ENCODE data around the gene FHL2.

FHL2 gene

GRCh38 chr2:105410554-105410953, 11.7 kb upstream of the FHL2 start:
- no peaks in the 10 kb centered on the region for H3K36me3 ChIP-seq (ENCODE audit: insufficient read depth, low read length)
- H2AFZ ChIP-seq (ENCODE audit: low read length), result no peak overlapping the region
- H3K4me3 ChIP-seq (ENCODE audit: low read length, poor library complexity, severe bottlenecking), result no peak overlapping the region
- no peaks in the 10 kb centered on the region for H3K79me2 ChIP-seq (ENCODE audit: insufficient read depth, low read length)
- no peak overlapping the region for H3K9ac ChIP-seq (ENCODE audit: low read depth, low read length, poor library complexity, severe bottlenecking)
- no peaks in the 10 kb centered on the region for H3K9me2 ChIP-seq (replicated peaks; ENCODE audit: low read depth, low read length)
- no peaks in the 10 kb centered on the region for H3K9me3 ChIP-seq (ENCODE audit: insufficient read depth, low read depth, low read length)
- no peaks in the 10 kb centered on the region for H3K27me3 ChIP-seq (ENCODE audit: insufficient read depth, low read length, poor library complexity, severe bottlenecking)
- TF ChIP-seq, protein P1, sequence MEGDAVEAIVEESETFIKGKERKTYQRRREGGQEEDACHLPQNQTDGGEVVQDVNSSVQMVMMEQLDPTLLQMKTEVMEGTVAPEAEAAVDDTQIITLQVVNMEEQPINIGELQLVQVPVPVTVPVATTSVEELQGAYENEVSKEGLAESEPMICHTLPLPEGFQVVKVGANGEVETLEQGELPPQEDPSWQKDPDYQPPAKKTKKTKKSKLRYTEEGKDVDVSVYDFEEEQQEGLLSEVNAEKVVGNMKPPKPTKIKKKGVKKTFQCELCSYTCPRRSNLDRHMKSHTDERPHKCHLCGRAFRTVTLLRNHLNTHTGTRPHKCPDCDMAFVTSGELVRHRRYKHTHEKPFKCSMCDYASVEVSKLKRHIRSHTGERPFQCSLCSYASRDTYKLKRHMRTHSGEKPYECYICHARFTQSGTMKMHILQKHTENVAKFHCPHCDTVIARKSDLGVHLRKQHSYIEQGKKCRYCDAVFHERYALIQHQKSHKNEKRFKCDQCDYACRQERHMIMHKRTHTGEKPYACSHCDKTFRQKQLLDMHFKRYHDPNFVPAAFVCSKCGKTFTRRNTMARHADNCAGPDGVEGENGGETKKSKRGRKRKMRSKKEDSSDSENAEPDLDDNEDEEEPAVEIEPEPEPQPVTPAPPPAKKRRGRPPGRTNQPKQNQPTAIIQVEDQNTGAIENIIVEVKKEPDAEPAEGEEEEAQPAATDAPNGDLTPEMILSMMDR (conservative IDR thresholded peaks at IDR 0.05; ENCODE audit: low read length), result no peak
- no peak for TF ChIP-seq EZH2phosphoT487 (IDR thresholded peaks at IDR 0.05; ENCODE audit: borderline replicate concordance)
- no peaks in the 10 kb centered on the region for H4K20me1 ChIP-seq (ENCODE audit: insufficient read depth, low read length, poor library complexity, severe bottlenecking)
- H3F3A ChIP-seq (ENCODE audit: low read depth), result no peaks in the 10 kb centered on the region
- peaks cover 21% of the 10 kb centered on the region for H3K4me1 ChIP-seq (ENCODE audit: insufficient read depth, low read length, poor library complexity, severe bottlenecking)
- peak overlapping the region; percentile 34 for H3K4me2 ChIP-seq (ENCODE audit: low read depth, low read length, poor library complexity, severe bottlenecking)

- TF ChIP-seq, protein P1 (conservative IDR thresholded peaks at IDR 0.05; ENCODE audit: low read length), result no peak
- no peak for TF ChIP-seq EZH2phosphoT487 (IDR thresholded peaks at IDR 0.05; ENCODE audit: borderline replicate concordance)
- H3K4me1 ChIP-seq (ENCODE audit: insufficient read depth, low read length, poor library complexity, severe bottlenecking), result peaks cover 19% of the 10 kb centered on the region
- H3K4me2 ChIP-seq (ENCODE audit: low read depth, low read length, poor library complexity, severe bottlenecking), result no peak overlapping the region
- no peaks in the 10 kb centered on the region for H3K9me2 ChIP-seq (replicated peaks; ENCODE audit: low read depth, low read length)
- no peaks in the 10 kb centered on the region for H3K79me2 ChIP-seq (ENCODE audit: insufficient read depth, low read length)
- no peaks in the 10 kb centered on the region for H3K36me3 ChIP-seq (ENCODE audit: insufficient read depth, low read length)
- H3K4me3 ChIP-seq (ENCODE audit: low read length, poor library complexity, severe bottlenecking), result no peak overlapping the region
- no peak overlapping the region for H2AFZ ChIP-seq (ENCODE audit: low read length)
- H4K20me1 ChIP-seq (ENCODE audit: insufficient read depth, low read length, poor library complexity, severe bottlenecking), result no peaks in the 10 kb centered on the region
- no peaks in the 10 kb centered on the region for H3F3A ChIP-seq (ENCODE audit: low read depth)
- no peak overlapping the region for H3K9ac ChIP-seq (ENCODE audit: low read depth, low read length, poor library complexity, severe bottlenecking)
- H3K9me3 ChIP-seq (ENCODE audit: insufficient read depth, low read depth, low read length), result no peaks in the 10 kb centered on the region
- H3K27me3 ChIP-seq (ENCODE audit: insufficient read depth, low read length, poor library complexity, severe bottlenecking), result no peaks in the 10 kb centered on the region
These were observed 10.9 kb upstream of the FHL2 start for GRCh38 chr2:105409717-105410116.

DNA sequence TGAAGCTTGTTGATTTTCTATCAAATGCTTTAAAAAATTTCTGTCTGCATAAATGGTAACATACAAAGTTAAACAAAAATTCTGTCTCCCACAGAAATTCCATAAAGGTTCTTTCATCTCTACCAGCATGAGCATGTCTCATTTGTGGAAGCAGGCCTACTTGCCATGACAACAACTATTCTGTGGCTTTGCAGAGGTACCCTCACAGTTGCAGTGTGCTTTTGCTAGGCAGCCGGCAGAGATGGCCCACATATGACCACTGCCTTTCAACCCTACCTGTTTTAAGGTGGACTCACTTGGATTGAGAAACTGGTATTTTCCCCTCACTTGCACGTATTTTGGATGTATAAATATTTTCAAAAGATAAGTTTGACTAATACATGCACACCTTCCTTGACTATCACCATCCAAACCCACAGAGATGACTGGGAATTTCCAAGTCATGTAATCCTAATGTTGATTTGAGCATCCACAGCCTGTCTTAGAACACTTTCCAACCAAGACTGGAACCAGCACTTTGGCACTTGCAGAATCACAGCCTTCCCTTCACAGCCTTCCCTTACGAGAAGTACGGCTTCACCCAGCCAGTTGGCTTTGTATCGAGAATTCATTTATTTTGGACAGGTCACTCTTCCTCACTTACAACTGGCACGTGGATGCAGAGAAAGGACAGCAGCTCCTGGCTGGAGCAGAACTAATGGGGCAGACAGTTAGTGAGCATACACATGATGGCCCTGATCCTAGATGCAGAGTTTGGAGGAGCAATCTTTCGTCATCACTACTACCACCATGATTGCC, 9.3 kb upstream of the FHL2 start:
- TF ChIP-seq, protein P1 (conservative IDR thresholded peaks at IDR 0.05; ENCODE audit: low read length), result no peak
- Histone ChIP-seq H4K20me1 (ENCODE audit: insufficient read depth, low read length, poor library complexity, severe bottlenecking) (no peaks in the 10 kb centered on the region), H3K9ac (ENCODE audit: low read depth, low read length, poor library complexity, severe bottlenecking) (no peak overlapping the region), H3K9me2 (replicated peaks; ENCODE audit: low read depth, low read length) (no peaks in the 10 kb centered on the region), H3K4me3 (ENCODE audit: low read length, poor library complexity, severe bottlenecking) (no peak overlapping the region), H3K36me3 (ENCODE audit: insufficient read depth, low read length) (no peaks in the 10 kb centered on the region), H2AFZ (ENCODE audit: low read length) (no peak overlapping the region), H3K79me2 (ENCODE audit: insufficient read depth, low read length) (no peaks in the 10 kb centered on the region), H3K4me2 (ENCODE audit: low read depth, low read length, poor library complexity, severe bottlenecking) (no peak overlapping the region), H3K27me3 (ENCODE audit: insufficient read depth, low read length, poor library complexity, severe bottlenecking) (no peaks in the 10 kb centered on the region), H3K4me1 (ENCODE audit: insufficient read depth, low read length, poor library complexity, severe bottlenecking) (peaks cover 23% of the 10 kb centered on the region), H3K9me3 (ENCODE audit: insufficient read depth, low read depth, low read length) (no peaks in the 10 kb centered on the region), H3F3A (ENCODE audit: low read depth) (no peaks in the 10 kb centered on the region)
